Erythroblast (primary cell): Measurements from ENCODE around the gene KNCN.

Experiments used
- GATA1 ChIP-seq: IDR thresholded peaks from 2 replicates; pipeline ENCODE4 v1.6.1; 2011; ENCODE audit warnings: low read depth, mild to moderate bottlenecking, control low read depth, low read length, moderate library complexity
- POLR2A ChIP-seq: IDR thresholded peaks from 2 replicates; pipeline ENCODE4 v1.6.1; 2011; ENCODE audit warnings: mild to moderate bottlenecking, low read length

DNA sequence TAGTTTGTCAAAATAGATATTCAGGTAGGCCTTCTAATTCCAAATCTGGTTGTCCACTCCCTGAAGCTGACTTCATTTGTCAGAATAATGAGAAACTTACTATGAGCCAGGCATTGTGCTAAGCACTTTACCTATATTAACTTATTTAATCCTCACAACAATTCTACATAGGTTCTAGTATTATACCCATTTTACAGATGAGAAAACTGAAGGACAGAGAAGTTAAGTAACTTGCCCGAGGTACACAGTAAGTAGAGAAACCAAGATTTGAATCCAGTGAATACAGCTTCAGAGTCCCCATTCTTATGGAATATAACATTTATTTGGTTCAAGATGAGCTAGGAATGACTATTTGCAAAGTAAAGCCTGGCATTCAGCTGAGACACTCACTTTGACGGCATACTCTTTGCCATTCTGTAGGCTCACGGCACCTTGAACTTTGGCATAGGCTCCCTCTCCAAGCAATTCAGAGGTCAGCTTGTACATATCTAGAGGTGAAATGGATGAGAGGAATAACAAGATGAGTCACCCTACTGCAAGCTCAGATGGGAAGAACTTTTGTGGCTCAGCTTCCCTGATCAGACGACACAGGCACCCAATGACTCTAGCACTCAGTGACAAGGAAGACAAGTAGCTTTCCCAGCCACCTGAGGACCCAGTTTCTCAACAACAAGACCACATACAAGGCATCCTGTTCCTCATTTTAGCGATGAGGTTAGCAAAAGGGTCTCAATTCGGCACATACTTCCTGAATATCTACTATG lies 28.9 kb upstream of the KNCN start:
- TF ChIP-seq POLR2A (no peak), GATA1 (no peak)
